ENCODE measurements around the gene PAK4.

The PAK4 gene

DNA sequence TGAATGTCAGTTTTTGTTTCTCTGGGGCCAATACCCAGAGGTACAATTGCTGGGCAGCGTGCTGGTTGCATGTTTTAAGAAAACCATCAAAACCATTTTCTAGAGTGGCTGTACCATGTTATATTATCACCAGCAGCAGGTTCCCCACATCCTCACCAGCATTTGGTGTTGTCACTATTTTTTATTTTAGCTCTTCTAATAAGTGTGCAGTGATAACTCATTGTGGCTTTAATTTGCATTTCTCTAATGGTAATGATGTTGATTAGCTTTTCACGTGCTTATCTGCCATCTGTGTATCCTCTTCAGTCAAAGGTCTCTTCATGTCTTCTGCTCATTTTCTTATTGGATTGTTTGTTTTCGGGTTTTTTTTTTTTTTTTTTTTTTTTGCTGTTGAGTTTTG is 21.9 kb downstream of the PAK4 start:
- DNase-seq = no peak

- DNase-seq = no peak
These were observed 23.4 kb downstream of the PAK4 start for GRCh38 chr19:39148939-39149529.

GRCh38 chr19:39150235-39150634 is 24.6 kb downstream of the PAK4 start:
- no peak for DNase-seq

DNA sequence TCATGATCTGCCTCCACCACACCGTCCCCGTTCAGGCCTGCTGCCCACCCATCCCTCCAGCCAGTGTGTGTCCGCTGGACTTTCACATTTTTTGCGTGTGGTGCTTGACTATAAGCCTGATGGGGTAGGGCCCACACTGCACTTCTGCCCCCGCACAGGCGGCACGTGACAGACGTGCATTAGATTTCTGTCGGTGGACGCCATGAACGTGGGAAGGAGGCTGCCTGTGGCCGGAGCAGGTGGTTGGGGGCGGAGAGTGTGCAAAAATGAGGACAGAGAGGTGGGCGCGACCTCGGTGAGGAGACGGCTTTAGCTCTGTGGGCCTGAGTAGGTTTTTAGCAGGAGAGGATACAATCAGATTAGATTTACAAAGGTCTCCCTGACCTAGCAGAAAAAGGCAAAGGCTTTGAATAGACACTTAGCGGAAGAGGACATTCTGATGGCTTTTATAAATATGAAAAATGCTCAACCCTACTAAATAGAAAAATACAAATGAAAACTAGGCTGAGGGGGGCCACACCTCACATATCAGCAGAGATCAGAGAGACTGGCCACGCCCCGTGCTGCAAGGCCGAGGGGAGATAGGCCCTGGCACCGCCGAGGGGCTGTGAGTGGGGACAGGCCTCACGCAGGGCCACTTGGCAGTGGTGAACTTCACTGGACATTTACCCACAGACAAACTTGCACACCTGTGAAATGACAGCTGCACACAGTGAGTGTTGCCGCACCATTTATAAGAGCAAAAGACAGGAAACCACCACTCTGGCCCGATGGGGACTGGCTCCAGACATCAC is 25.4 kb downstream of the PAK4 start:
- DNase-seq = no peak

- DNase-seq = no peak
These were observed 26.5 kb downstream of the PAK4 start for GRCh38 chr19:39152066-39152465.

GRCh38 chr19:39154100-39154628 is 28.6 kb downstream of the PAK4 start:
- DNase-seq = no peak

DNA sequence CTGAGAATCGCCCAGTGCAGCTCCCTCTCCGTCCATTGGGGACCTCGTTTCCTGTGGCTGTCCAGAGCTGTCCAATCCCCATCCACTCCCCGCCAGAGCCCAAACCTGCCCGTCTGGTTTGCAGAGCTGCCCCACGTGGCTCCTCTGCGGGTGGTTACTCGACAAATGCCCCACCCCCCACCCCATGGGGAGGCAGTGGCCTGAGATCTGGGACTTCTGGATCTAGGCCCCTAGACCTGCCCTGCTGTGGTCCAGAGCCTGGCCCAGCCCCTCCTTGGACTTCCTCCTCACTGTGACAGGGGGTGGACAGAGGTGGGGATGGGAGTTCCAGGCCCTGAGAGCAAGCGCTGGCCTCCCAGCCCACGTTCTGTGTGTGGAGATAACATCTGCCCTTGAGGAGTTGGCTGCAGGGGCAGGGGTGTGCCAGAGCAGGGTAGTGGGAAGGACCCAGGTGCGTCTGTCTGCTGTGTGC is 29.1 kb downstream of the PAK4 start:
- no peak for DNase-seq

GRCh38 chr19:39155114-39155700 is 29.6 kb downstream of the PAK4 start:
- DNase-seq = no peak

GRCh38 chr19:39155741-39156140 is 30.2 kb downstream of the PAK4 start:
- no peak for DNase-seq

DNA sequence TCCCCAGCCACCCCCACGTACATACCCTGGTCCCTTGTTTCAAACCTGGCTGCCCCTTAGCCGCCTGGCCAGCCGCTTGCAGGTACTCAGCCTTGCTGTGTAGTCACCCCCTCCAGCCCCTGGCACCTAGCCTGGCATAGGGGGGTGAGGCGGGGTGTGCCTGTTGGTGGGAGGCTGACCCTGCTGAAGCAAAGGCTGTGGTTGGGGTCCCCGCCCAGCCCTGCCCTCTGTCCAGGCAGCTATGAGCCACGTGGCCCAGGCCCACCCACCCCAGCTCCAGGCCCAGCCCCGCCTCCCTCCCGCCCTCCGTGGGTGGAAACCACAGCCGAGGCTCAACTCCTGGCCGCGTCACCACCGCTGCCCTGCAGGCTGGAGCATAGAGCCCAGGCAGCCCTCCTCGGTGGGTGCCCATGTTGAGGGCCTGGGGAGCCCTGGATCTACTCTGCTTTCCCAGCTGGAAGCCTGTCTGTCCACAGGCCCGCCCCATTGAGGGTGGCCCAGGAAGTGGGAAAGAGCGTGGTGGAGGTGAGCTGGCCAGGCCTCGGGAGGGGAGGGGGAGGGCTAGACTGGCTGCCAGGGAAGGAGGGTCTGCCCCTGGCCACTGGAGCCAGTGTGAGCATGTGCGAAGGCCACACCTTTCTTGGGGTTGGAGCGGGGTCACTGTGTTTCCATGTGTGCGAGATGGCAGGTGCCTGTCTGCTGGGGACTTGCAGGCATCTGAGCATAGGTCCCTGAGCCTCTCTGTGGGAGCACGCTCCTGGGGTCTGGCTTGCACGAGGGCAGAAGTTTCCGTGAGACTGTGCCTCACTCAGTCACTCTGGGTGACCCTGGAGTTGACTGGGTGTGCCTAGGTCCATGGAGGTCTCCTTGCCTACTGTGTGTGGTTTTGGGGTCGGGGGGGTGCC is 31.0 kb downstream of the PAK4 start:
- no peak for DNase-seq

GRCh38 chr19:39157275-39157996 is 31.9 kb downstream of the PAK4 start:
- DNase-seq = no peak

DNA sequence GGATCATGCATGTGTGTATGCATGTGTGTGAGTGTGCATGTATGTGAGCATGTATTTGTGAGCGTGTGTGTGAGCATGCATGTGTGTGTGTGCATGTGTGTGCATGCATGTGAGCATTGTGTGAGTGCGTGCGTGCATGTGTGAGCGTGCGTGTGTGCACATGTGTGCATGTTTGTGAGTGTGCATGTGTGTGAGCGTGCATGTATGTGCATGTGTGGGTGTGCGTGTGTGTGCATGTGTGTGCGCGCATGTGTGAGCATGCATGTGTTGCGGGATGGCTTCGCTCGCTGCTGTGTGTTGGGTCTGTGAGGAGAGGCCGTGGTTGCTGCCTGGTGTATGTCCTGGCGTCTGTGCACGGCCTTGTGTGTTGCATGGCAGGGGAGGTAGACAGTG is 32.4 kb downstream of the PAK4 start:
- no peak for DNase-seq

DNA sequence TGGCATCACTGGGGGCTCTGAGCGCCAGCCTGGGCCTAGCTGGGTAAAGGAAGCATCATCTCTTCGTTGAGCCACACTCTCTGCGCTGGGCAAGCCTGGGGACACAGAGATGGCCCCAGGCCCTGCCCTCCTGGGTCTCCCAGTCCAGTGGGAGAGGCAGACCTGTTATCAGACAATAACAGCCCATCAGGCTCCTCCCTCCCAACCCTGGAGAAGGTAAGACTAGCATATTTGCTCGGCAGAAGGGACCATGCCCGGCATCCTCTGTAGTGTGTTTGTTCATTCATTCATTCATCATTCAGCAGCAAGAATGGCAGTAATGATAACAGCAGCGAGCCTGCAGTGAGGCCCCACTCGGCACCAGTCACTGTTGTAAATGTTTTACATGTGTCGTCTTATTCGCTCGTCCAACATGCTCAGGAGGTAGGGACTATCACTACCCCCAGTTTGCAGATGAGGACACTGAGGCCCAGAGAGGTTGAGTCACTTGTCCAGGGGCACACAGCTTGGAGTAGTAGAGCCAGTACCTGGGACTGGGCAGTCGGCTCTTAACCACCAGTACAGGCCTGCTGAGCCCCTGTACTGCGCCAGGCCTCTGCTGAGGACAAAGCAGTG is 33.2 kb downstream of the PAK4 start:
- DNase-seq = no peak

GRCh38 chr19:39160523-39160861 is 34.9 kb downstream of the PAK4 start:
- no peak for DNase-seq

- DNase-seq = no peak
These were observed 35.5 kb downstream of the PAK4 start for GRCh38 chr19:39160889-39161672.

- DNase-seq = no peak
These were observed 37.0 kb downstream of the PAK4 start for GRCh38 chr19:39162441-39163043.

DNA sequence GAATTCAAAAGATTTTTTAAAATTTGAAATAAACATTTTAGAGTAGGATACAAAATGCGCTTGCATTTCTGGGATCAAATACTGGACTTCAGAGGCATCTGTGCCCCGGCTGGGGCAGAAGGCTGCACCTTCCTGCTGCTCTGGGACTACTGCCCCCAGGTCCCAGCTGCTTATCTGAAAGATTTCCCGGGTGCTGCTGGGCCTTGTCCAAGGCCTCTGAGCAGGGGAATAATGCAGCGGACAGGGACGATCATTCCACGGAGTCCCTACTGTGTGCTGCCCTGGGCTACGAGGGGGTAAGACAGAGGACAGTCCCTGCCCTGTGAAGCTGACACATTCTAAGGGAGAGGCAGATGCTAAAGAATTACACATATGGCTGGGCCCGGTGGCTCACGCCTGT is 38.0 kb downstream of the PAK4 start:
- DNase-seq = no peak

DNA sequence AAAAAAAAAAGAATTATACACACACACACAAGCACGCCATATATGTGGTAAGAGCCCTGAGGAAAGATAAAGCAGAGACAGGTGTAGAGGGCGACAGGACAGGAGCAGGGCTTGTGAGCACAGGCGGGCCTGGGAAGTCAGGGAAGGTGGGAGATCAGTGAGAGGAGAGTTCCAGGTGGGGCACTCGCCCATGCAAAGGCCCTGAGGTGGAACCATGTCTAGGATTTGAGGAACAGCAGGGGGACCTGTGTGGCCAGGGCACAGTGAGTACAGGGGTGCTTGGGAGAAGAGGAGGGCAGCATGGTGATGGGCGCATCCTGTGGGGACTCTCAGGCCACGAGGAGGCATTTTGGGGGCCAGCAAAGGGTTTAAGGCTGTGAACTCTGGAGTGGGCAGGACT is 38.7 kb downstream of the PAK4 start:
- DNase-seq = no peak

- no peak for DNase-seq
These were observed 40.3 kb downstream of the PAK4 start for GRCh38 chr19:39165857-39166256.

DNA sequence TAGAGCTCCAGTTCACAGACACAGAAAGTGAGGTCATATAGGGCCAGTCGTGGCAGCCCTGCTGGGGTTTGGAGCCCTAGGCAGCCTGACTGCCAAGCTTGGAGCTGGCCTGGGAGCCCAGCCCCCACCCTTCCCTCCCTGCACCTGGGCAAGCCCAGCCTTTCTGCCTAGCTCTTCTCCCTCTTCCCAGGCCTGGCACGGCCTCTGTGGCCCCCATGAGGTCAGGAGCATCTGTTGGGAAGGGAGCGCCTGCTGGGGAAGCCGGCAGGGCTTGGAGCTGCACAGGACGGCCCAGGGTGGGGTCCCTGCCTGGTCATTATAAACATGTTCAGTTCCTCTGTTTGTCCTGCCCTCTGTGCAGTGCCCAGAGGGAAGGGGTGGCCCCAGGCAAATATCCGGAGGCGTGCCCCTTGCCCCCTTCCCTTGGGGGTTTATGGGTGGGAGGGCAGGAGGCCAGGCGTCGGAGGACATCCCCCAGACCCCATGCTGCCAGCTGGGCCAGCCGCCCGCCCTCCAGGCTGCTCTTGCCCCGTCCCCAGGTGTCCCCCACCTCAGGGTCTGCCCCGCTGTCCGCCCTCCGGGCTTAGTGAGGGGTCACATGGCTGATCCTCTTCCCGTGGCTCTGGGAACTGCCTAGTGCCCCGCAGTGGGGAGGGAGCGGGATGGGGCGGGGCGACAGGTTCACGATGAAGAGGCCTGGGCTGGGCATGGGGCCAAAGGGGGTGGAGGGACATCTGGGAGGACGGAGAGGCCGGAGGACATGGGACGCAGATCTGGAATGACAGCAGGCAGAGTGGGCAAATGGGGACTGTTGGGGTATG is 41.2 kb downstream of the PAK4 start:
- no peak for DNase-seq

Measured in cerebellar nuclear complex (tissue), 1 donor.